Glutamatergic neuron (in vitro differentiated cells): ENCODE measurements around the gene C2CD4D. TPM values are rescaled to one million over a fixed set of nuclear protein-coding genes. Genes with fewer than 3 reads are reported as not detected.

Source experiments
- DNase-seq: peaks from one replicate; pipeline ENCODE4 v3.0.0; 2022
- H3K27ac Mint-ChIP-seq: one replicate; pipeline ENCODE4 v1.8.0; 2020; ENCODE audit warnings: mild to moderate bottlenecking, mixed read lengths, inconsistent platforms; ENCODE audit not compliant: unreplicated experiment
- H3K27me3 Mint-ChIP-seq: one replicate; pipeline ENCODE4 v1.8.0; 2020; ENCODE audit warnings: mild to moderate bottlenecking, moderate library complexity, mixed read lengths, inconsistent platforms; ENCODE audit not compliant: unreplicated experiment
- H3K36me3 Mint-ChIP-seq: one replicate; pipeline ENCODE4 v1.8.0; 2020; ENCODE audit warnings: mild to moderate bottlenecking, mixed read lengths, inconsistent platforms; ENCODE audit not compliant: unreplicated experiment
- H3K4me1 Mint-ChIP-seq: one replicate; pipeline ENCODE4 v1.8.0; 2020; ENCODE audit warnings: mild to moderate bottlenecking, low read depth, mixed read lengths, inconsistent platforms; ENCODE audit not compliant: unreplicated experiment
- H3K4me3 Mint-ChIP-seq: one replicate; pipeline ENCODE4 v1.8.0; 2020; ENCODE audit warnings: mild to moderate bottlenecking, mixed read lengths, inconsistent platforms; ENCODE audit not compliant: unreplicated experiment
- H3K9me3 Mint-ChIP-seq: one replicate; pipeline ENCODE4 v1.8.0; 2020; ENCODE audit warnings: mild to moderate bottlenecking, moderate library complexity, mixed read lengths, inconsistent platforms; ENCODE audit not compliant: unreplicated experiment
- CTCF ChIP-seq: fragments of 200-600 bp; sonication (generic); IDR thresholded peaks from one replicate; pipeline ENCODE4 v1.5.0; 2021; ENCODE audit not compliant: partially characterized antibody, unreplicated experiment
- total RNA-seq: library from RNA; stranded (reverse); fragmentation: NEBNext Ultra II Directional; extraction: Animal tissue kit (Norgen Biotek cat#: 25700); gene quantifications from one replicate; pipeline ENCODE4 v1.2.1, GENCODE V29; 2021; ENCODE audit not compliant: unreplicated experiment

The C2CD4D gene
- total RNA-seq, 1 donor from 2014 or later: not detected

GRCh38 chr1:151822404-151822803 lies 17.2 kb downstream of the C2CD4D start:
- Mint-ChIP-seq H3K4me1 (no peaks in the 10 kb centered on the region), H3K9me3 (peaks cover 6% of the 10 kb centered on the region), H3K27me3 (peaks cover 16% of the 10 kb centered on the region), H3K4me3 (no peak overlapping the region), H3K36me3 (no peaks in the 10 kb centered on the region), H3K27ac (no peak overlapping the region)
- TF ChIP-seq CTCF: no peak
- no peak for DNase-seq

- peaks cover 21% of the 10 kb centered on the region for H3K27me3 Mint-ChIP-seq
These were observed 18.7 kb downstream of the C2CD4D start for GRCh38 chr1:151820940-151821339.

GRCh38 chr1:151819976-151820623 lies 19.5 kb downstream of the C2CD4D start:
- DNase-seq: no peak
- Mint-ChIP-seq H3K9me3 (peaks cover 6% of the 10 kb centered on the region), H3K4me3 (no peak overlapping the region), H3K4me1 (no peaks in the 10 kb centered on the region), H3K36me3 (no peaks in the 10 kb centered on the region), H3K27me3 (peaks cover 18% of the 10 kb centered on the region), H3K27ac (no peak overlapping the region)
- no peak for TF ChIP-seq CTCF

More at GRCh38 chr1:151820940-151821339, 18.7 kb downstream of the C2CD4D start:
- DNase-seq: no peak
- no peak for TF ChIP-seq CTCF
- Mint-ChIP-seq H3K4me3 (no peak overlapping the region), H3K27ac (no peak overlapping the region), H3K36me3 (no peaks in the 10 kb centered on the region), H3K9me3 (peaks cover 6% of the 10 kb centered on the region), H3K4me1 (no peaks in the 10 kb centered on the region)

- Mint-ChIP-seq H3K4me3 (no peak overlapping the region), H3K27me3 (peaks cover 14% of the 10 kb centered on the region), H3K36me3 (no peaks in the 10 kb centered on the region), H3K9me3 (peaks cover 6% of the 10 kb centered on the region), H3K27ac (no peak overlapping the region), H3K4me1 (no peaks in the 10 kb centered on the region)
- no peak for DNase-seq
- TF ChIP-seq CTCF: no peak
These were observed 20.3 kb downstream of the C2CD4D start for GRCh38 chr1:151819227-151819835.

- no peak overlapping the region for H3K4me3 Mint-ChIP-seq
- peaks cover 11% of the 10 kb centered on the region for H3K27me3 Mint-ChIP-seq
- no peaks in the 10 kb centered on the region for H3K9me3 Mint-ChIP-seq
- no peaks in the 10 kb centered on the region for H3K36me3 Mint-ChIP-seq
- no peak for DNase-seq
- H3K4me1 Mint-ChIP-seq: no peaks in the 10 kb centered on the region
- no peak for TF ChIP-seq CTCF
- no peak overlapping the region for H3K27ac Mint-ChIP-seq
These were observed 22.3 kb downstream of the C2CD4D start for GRCh38 chr1:151817353-151817730.
